Esophagus muscularis mucosa (tissue), 4 donors: ENCODE results near the gene CTDP1.

Source experiments
- EP300 ChIP-seq: sonication (generic); formaldehyde crosslinking; IDR thresholded peaks from one replicate; pipeline ENCODE4 v1.6.1; 2017; ENCODE audit warnings: antibody characterized with exemption
- POLR2A ChIP-seq: fragments of 450-650 bp; IDR thresholded peaks from one replicate; pipeline ENCODE4 v1.6.1; 2017; ENCODE audit warnings: antibody characterized with exemption, moderate library complexity, mild to moderate bottlenecking, low read depth
- TF ChIP-seq, protein P1 (sequence below), 3 experiments: fragments of 200-600 bp in 2 of 3; fragments of 450-650 bp in 1 of 3; sonication (generic) in 2 of 3; IDR thresholded peaks; one replicate each; pipeline ENCODE4 v1.5.1; 2017 to 2019; ENCODE audit warnings: antibody characterized with exemption in 3 of 3, mild to moderate bottlenecking in 2 of 3, moderate library complexity in 1 of 3

GRCh38 chr18:79677221-79677620 lies 2.4 kb upstream of the CTDP1 start:
- TF ChIP-seq, protein P1, sequence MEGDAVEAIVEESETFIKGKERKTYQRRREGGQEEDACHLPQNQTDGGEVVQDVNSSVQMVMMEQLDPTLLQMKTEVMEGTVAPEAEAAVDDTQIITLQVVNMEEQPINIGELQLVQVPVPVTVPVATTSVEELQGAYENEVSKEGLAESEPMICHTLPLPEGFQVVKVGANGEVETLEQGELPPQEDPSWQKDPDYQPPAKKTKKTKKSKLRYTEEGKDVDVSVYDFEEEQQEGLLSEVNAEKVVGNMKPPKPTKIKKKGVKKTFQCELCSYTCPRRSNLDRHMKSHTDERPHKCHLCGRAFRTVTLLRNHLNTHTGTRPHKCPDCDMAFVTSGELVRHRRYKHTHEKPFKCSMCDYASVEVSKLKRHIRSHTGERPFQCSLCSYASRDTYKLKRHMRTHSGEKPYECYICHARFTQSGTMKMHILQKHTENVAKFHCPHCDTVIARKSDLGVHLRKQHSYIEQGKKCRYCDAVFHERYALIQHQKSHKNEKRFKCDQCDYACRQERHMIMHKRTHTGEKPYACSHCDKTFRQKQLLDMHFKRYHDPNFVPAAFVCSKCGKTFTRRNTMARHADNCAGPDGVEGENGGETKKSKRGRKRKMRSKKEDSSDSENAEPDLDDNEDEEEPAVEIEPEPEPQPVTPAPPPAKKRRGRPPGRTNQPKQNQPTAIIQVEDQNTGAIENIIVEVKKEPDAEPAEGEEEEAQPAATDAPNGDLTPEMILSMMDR (IDR thresholded peaks at IDR 0.05), result no peak
- TF ChIP-seq POLR2A, result no peak
- no peak for TF ChIP-seq EP300
